Measurements from ENCODE around the gene VWA8.

The VWA8 gene

GRCh38 chr13:41706152-41706551 lies 254.8 kb downstream of the VWA8 start:
- TF ChIP-seq SIN3A (IDR thresholded peaks at IDR 0.05; ENCODE audit: borderline replicate concordance, insufficient read depth, low read length) (no peak), TAF1 (IDR thresholded peaks at IDR 0.05; ENCODE audit: borderline replicate concordance, insufficient read depth, low read length) (no peak), POLR2AphosphoS5 (IDR thresholded peaks at IDR 0.05; ENCODE audit: low read depth, low read length) (no peak), FOXP2 (optimal IDR thresholded peaks at IDR 0.05; ENCODE audit: borderline replicate concordance, extremely low read depth, extremely low read length, insufficient read depth) (no peak), REST (IDR thresholded peaks at IDR 0.05; ENCODE audit: insufficient read depth in 1 of 2, low read depth in 2 of 2, low read length in 2 of 2) (no peak)

GRCh38 chr13:41702540-41702939 lies 258.4 kb downstream of the VWA8 start:
- TF ChIP-seq POLR2AphosphoS5 (IDR thresholded peaks at IDR 0.05; ENCODE audit: low read depth, low read length) (no peak), TAF1 (IDR thresholded peaks at IDR 0.05; ENCODE audit: borderline replicate concordance, insufficient read depth, low read length) (no peak), SIN3A (IDR thresholded peaks at IDR 0.05; ENCODE audit: borderline replicate concordance, insufficient read depth, low read length) (no peak), FOXP2 (optimal IDR thresholded peaks at IDR 0.05; ENCODE audit: borderline replicate concordance, extremely low read depth, extremely low read length, insufficient read depth) (no peak), REST (IDR thresholded peaks at IDR 0.05; ENCODE audit: insufficient read depth in 1 of 2, low read depth in 2 of 2, low read length in 2 of 2) (no peak)

GRCh38 chr13:41701676-41702075 lies 259.2 kb downstream of the VWA8 start:
- no peak for TF ChIP-seq FOXP2 (optimal IDR thresholded peaks at IDR 0.05; ENCODE audit: borderline replicate concordance, extremely low read depth, extremely low read length, insufficient read depth)
- no peak for TF ChIP-seq REST (IDR thresholded peaks at IDR 0.05; ENCODE audit: insufficient read depth in 1 of 2, low read depth in 2 of 2, low read length in 2 of 2)
- no peak for TF ChIP-seq TAF1 (IDR thresholded peaks at IDR 0.05; ENCODE audit: borderline replicate concordance, insufficient read depth, low read length)
- no peak for TF ChIP-seq POLR2AphosphoS5 (IDR thresholded peaks at IDR 0.05; ENCODE audit: low read depth, low read length)
- no peak for TF ChIP-seq SIN3A (IDR thresholded peaks at IDR 0.05; ENCODE audit: borderline replicate concordance, insufficient read depth, low read length)

GRCh38 chr13:41700790-41701310 lies 260.1 kb downstream of the VWA8 start:
- TF ChIP-seq POLR2AphosphoS5 (IDR thresholded peaks at IDR 0.05; ENCODE audit: low read depth, low read length) (no peak), SIN3A (IDR thresholded peaks at IDR 0.05; ENCODE audit: borderline replicate concordance, insufficient read depth, low read length) (no peak), REST (IDR thresholded peaks at IDR 0.05; ENCODE audit: insufficient read depth in 1 of 2, low read depth in 2 of 2, low read length in 2 of 2) (no peak), FOXP2 (optimal IDR thresholded peaks at IDR 0.05; ENCODE audit: borderline replicate concordance, extremely low read depth, extremely low read length, insufficient read depth) (no peak), TAF1 (IDR thresholded peaks at IDR 0.05; ENCODE audit: borderline replicate concordance, insufficient read depth, low read length) (no peak)

- TF ChIP-seq POLR2AphosphoS5 (IDR thresholded peaks at IDR 0.05; ENCODE audit: low read depth, low read length) (no peak), SIN3A (IDR thresholded peaks at IDR 0.05; ENCODE audit: borderline replicate concordance, insufficient read depth, low read length) (no peak)
These were observed 261.1 kb downstream of the VWA8 start for GRCh38 chr13:41699759-41700158.
